Non-pigmented ciliary epithelial cell (primary cell): Measurements from ENCODE around the gene A4GALT.

Experiments used
- DNase-seq: peaks from one replicate; pipeline ENCODE4 v3.0.0-alpha.2; 2010; ENCODE audit warnings: low read depth

The A4GALT gene

DNA sequence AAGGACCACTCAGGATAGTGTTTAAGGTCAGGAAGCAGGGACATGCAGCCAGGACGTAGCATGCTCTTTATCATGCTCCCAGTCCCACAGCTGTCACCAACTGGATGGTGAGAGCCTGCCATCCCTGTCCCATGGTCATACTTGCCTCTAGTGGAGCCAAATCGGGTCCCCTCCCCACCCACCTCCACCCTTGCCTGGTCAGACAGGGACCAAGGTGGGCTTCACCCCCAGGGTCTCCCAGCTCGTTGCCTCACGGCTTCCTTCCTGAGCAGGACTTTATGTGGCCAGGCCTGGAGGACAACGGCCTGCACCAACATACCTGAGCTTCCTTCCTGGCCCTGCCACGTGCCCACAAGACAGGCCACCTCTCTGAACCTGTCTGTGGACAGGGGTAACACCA lies 19.8 kb downstream of the A4GALT start:
- DNase-seq: no peak

DNA sequence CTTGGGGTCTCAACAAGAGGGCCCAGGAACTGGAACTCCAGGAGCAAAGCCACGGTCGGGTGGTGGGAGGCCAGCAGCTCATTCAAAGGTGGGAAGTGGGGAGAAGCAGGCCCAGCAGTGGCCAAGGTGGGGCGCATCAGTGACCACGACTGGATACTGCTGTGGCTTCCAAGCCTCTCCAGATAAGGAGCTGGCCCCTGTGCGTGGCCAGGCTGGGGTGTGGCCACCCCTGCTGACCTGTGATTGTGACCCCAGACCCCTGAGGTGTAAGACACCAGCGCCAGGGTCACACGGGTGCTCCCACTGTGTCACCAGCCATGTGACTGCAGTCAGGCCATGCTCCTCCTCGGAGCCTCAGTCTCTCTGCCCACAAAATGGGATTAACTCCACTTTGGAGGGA lies 20.3 kb downstream of the A4GALT start:
- DNase-seq: no peak

DNA sequence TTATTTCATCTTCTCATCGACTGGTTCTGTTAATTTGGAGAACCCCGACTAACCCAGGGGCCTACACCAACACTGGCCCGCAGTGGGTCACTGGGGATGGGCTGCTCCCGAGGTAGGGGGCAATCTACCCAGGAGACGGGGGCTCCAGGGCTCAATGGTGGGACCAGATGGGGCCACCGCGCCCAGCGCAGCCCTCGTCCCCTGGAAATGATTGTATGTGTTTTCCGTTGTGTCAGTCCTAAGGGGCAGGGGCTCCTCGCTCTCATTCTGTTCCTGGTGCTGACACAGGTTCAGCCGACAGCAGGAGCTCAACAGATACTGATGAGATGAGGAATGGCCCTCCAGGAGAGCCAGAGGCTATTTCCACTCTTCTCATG lies 20.7 kb downstream of the A4GALT start:
- DNase-seq: no peak

DNA sequence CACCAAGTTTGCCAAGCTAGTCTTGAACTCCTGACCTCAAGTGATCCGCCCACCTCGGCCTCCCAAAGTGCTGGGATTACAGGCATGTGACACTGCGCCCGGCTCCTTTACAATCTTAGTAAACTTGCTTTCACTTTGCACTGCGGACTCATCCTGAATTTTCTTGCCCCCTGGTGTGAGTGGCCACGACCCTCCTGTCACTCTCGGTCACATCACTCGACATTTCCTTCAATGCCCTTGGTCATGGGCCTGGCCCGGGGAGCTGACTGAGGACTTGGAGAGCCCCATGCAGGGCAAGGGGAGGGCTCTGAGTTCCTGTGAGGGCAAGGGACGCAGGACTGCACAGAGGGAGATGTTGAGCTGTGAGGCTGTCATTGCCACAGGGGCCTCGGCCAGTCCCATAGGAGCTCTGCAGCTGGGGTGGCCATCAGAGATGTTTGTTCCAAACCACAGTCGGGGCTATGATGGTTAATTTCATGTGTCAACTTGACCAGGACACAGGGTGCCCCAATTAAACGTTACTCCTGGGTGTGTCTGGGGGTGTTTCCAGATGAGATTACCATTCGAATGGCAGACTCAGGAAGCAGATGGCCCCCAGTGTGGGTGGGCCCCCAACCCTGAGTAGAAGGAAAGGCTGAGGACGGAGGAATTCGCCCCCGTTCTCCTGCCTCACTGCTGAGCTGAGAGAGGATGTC lies 21.2 kb downstream of the A4GALT start:
- DNase-seq: no peak

DNA sequence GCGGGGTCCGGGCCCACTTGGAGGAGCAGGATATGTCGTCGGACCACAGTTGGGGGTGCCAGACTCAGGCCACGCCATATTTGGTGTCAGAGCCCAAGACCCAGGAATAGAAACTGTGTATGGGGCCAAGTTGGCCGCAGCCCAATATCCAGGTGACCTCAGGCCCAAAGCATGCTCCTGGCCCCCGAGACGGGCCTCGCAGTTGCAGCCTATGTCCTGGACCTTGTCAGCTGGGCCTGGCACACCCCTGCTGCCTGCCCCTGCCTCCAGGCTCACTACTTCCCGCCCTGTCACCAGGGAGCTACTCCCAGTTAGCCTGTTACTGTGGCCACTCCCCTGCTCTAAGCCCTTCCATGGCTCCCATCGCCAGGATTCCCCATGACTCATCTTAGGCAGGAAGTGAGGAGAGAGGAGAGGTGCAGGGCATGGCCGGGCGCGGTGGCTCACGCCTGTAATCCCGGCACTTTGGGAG lies 23.1 kb downstream of the A4GALT start:
- peak; percentile 48 for DNase-seq

DNA sequence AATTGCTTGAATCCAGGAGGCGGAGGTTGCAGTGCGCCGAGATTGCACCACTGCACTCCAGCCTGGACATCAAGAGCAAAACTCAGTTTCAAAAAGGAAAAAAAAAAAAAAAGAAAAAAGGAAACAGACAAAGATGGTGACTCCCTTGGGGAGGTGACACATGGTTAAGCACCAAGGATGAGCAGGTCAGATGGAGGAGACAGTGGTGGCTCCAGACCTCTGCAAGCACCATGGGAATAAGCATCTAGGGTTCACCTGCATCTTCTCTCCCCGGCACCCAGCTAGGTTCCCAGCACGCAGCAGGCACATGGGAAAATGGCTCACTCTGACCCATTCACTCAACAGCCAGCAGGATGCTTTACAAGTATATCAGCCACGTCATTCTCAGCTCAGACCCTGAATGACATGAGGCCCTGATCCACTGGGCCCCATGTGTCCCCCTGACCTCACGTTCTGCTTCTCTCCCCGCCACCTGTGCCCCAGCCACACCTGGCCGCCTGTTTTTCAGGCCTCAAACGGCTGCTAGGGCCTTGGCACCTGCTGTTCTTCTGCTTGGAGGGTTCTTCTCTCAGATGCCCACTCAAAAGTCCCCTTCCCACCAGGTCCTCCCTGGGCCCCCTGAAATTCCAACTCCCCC lies 24.2 kb downstream of the A4GALT start:
- no peak for DNase-seq

DNA sequence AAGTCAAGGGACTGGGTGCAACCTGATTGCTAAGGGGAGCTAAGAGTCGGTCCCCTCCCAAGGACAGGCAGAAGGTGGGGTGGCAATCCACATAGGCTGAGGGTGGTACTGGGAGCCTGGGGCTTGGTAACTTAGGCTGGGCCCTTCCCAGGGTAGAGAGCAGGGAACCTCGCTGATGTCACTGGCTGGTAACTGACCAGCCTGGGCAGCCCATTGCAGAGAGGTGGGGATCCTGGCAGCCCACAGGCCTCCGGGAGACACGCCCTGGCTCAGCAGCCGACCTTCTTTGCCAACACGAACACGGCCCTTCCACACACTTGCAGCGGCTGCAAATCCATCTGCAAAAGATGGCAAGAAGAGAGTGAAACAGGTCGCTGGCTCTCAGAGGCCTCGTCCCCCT lies 25.4 kb downstream of the A4GALT start:
- DNase-seq: no peak

DNA sequence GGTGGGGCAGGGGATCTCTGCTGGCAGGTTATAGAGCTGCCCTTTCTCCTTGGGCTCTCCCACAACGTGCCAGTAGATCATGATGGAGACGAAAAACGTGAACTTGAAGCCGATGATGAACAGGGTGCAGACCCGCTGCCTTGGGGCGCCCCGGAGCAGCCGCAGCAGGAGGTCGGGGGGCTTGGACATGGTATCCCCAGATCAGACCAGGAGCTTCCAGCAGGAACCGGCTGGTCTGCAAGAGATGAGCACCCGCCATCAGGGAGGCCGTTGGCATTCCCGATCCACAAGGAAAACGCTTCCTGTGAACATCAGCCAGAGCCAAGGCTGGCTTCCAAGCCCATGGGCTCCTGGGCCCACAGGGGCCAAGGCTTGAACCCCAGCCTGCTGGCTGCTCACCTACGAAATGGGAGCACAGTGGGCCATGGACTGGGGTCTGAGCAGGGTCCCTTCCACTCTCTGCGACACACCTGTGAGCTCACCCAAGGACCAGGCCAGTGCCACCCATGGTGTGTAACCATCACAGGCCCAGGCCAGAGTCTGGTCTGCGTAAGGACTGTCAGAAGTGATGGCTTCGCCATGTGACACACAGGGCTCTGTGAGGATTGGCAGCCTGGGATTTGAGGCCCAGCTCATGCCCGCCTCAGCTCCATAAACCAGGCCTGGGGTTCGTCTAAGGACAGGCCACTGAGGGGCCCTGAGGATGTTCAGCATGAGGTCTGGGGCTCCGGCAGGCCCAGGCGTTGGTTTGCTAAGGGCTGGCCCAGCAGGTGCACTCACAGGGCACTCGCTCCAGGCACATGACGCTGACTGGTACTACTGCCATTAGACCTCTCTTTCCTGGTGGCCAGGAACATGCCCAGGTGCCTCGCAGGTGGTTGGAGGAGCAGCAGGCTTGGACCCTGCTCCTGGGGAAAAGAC lies 26.6 kb downstream of the A4GALT start:
- no peak for DNase-seq

DNA sequence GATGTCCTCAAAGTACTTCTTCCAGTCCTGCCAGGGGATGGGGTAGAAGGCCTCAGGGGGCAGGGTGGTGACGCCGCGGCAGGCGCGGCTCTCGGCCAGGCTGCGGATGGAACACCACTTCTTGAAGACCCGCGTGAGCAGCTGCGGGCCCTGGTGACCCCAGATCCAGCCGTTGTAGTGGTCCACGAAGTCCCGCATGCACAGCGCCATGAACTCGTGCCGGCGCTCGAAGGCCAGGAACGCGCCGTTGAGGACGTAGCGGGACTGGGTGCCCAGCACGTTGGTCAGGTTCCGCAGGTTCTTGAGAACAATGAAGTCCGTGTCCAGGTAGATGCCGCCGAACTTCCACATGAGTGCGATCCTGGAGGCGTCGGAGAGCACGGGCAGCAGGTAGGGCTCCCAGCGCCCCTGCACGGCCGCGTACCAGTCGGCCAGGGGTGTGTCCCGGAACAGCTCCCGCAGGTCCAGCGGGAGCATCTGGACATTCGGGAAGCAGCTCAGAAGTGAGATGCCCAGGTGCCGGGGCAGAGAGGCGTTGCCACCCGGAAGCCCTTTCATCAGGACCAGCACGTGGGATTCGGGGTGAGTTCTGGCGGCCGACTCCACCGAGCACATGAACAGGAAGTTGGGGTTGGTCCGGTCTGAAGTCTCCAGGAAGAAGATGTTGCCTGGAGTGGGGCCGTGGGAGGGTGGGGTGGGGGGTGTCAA lies 27.5 kb downstream of the A4GALT start:
- no peak for DNase-seq

DNA sequence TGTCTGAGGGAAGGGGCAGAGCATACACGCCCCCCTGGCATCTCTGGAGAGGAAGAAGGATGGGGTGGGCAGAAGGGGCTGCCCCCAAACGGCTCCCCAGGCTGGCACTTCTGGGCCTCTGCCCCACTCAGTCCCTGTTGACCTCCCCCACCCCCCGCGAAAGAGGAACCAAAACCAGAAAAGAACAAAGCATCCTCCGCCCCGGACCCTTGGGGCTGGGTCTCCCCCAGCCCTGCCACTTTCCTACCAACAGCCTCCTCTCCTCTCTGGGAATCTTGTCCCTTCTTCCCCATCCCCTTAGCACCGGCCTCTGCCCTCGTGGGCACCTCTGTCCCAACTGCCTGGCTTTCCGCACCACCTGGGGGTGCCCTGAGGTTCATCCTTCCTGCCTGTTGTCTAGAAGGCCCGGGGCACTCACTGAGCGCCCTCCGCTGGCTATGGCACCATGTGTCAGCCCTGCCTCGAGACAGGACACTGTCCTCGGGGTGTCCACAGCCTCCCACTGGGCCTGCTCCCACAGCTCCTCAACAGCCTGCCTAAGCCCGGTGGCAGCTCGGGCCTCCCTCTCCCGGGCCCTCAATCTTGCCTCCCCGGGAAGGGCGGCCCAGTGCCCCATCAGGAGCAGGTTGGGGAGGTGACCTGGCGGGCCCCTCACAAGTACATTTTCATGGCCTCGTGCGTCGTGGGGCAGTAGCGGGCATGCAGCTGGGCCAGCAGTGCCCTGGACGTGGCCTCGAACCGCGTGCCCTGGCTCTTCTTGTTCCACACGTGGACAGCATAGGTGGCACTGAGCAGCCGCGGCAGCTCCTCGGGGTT lies 28.2 kb downstream of the A4GALT start:
- no peak for DNase-seq

DNA sequence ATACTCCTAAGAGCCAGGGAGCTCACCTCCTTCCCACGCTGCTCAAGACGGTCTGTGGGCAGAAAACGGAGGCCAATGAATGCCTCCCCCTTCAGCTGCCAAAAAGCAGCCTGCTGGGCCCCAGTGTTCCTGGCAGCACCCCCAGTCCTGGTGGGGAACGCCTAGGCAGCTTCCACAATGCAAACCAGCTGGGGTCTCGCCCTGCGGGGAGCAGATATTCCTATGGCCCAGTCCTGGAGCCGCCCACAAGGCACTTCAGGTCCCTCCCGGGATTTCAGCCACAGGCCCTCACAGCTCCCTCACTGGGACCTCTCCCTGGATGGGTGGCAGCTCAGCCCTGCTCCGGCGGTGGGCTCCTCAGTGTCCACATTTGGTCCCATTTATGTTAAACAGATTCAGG lies 29.2 kb downstream of the A4GALT start:
- no peak for DNase-seq

DNA sequence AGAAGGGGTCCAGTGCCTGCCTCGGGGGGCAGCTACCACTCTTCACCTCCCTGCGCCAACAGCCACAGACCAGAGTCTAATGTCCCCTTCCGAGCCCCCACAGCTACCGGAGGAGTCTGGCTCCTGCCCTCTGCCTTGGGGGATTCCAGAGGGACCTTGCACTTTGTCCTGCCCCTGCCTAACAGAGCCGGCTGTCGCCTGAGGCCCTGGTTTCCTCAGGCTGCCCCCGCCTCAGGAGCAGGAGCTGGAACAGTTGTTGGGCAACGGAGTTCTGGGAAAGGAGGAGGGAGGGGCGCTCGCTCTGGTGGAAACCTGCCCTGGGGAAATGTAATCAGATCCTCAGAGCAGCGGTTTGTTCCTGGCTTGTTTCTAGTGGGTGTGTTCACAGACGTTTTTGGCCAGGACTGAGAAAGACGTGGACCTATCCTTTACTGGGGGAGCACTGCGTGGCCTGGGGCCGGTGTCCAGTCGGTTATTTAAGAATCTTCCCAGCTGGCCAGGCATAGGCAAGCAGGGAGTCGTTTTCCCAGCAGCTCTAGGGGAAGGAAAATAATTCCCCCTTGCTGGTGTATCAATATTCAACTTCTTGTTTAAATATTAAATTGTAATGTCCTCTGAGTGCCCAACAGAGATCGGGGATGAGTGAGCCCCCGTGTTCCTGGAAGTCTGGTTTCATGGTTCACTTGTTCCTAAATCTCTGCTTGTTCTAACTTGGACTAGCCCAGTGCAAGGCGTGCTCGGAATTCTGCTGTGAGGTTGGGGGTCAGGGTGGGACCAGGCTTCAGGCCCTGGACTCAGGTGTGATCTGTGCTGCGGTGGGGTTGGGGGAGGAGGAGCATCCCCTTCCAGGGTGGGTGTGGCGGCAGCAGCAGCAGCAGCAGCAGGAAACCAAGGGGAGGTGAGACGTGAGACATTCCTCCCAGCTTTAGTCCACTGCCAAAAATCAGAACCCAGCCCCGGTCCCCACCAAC lies 32.1 kb downstream of the A4GALT start:
- peak; percentile 69 for DNase-seq

DNA sequence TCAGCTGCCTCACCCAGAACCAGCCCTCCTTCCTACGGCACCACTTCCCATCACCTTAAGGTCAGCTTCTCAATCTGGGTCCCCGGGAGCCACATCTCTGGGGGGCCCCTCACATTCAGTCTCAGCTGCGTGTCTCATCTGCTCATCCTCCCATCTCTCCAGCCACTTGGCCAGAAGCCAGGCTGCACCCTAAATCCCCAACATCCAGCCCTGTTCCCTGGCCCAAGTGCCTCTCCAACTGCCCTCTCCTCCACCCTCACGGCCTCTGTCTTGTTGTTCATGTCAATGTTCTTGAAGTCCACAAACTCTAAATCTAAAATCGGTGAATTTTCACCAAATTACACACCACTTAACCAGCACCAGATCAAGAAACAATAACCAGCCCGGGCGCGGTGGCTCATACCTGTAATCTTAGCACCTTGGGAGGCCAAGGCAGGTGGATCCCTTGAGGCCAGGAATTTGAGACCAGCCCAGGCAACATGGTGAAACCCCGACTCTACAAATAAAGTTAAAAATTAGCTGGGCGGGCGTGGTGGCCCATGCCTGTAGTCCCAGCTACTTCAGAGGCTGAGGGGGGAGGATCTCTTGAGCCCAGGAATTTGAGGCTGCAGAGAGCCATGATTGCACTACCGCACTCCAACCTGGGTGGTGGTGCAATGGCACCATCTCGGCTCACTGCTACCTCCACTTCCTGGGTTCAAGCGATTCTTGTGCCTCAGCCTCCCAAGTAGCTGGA lies 33.7 kb downstream of the A4GALT start:
- DNase-seq: no peak

DNA sequence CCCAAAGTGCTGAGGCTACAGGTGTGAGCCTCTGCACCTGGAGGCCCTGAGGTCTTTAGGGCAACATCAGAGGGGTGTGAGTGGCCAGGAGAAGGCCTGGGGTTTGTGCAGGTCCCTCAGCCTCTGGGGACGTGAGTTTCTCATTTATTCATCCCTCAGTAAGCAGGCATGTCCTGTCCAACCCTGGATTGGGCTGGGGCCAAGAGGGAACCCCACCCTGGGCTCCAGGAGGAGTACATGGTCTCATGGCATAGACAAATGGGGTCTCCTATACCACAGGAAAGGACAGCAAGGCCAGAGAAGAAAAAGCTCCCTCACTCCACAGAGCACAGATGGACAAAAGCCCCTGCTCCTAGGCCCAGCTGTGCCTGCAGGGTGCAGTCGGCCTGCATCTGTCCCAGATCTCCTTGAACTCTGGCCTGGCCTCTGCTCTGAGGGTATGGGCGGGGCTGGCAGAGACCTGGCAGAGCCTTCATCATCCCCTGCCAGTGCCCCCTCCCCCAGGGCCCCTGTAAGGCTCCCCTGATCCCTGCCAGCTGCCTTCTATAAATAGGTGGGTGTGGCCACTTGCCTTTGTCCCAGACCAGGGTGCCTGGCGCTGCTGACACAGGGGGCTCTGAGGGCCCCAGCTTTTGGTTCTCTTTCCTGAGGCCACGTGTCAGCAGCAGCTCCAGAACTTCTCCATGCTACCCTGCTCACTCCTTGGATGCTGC lies 34.6 kb downstream of the A4GALT start:
- DNase-seq: no peak

DNA sequence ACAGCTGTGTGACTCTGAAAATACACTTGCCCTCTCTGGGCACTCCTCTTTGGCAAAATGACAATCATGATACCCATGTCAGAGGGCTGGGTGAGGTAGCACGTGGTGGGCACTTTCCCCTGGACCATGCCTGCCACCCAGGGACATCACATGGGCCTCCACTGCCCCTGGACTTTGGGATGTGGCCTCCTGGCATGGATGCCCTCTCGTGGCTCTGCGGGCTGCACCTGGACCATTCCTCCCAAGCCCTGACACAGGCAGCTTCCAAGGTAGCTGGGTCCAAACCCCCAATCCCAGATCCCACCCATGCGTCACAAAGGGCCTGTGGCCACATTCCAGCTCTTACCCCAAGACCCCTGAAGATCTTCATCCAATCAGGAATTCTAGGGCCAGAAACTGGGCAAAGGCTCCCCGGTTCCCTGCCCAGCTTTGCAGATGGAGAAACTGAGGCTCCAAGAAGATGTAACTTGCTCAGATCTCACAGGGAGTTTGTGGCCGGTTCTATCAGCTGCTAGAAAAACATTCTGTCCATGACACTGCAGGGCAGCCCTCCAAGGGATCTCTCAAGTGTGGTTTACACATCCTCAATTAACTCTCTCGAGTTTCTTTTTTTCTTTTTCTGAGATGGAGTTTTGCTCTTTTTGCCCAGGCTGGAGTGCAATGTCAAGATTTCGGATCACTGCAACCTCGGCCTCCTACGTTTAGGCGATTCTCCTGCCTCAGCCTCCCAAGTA lies 36.0 kb downstream of the A4GALT start:
- DNase-seq: no peak

DNA sequence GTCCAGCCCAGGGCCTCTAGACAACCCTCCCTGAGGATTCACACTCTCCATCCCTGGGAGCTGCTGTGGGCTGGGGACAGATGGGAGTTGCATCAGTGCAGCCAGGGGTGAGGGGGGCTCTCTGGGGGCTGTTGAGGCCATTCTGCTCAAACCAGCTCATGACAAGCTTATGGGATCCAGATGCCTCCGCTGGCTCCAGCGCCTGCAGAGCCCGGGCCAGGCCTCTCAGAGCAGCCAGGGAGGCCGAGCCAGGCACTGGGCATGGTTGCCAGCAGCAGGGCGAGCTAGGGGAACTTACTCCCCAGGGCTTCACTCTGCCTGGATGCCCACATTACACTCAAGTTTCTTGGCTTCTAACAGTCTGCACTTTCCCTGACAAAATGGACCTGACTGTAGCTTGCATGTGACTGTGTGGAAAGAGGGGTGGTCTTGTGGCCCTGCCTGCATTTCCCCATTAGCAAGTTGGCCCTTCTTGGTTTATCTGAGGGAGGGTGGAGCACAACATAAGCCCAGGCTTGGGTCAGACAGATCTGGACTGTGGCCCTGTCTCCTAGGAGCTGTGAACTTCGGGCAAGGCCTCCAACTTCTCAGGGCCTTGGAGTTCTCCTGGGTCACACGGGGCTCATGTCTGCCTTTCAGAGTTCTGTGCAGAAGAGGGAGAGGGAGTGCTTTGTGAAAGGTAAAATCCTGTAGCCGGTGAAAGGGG lies 36.9 kb downstream of the A4GALT start:
- DNase-seq: no peak

DNA sequence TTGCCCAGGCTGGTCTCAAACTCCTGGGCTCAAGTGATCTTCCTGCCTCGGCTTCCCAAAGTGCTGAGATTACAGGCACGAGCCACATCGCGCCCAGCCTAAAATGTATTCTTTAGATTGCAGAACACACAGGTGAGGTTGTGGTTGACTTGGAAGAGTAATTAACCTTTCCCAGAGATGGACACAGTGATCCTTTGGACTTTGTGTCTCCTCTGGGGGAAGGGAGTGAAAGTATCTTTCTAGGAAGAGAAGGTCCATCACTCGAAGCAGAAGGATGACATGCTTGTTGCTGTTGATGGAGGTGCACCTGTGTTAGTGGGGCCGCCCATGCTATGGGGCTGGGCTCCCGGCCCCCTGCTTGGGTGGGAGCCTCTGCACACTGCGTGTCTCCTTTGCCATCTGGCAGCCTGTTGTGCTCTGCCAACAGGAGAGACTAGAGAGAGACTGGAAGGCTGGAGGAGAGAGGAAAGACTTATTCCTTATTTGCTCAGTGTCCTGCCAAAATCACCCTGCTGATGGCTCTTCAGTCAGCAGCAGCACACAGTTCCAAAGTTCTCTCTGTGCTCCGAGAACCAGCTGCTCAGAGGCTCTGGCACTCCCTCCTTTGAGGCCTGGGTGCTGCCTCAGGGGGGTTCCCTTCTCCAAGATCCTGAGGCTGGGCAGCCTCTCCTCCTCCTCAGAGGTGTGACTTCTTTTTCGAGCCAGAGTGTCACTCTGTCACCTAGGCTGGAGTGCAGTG lies 38.4 kb downstream of the A4GALT start:
- no peak for DNase-seq
